Adrenal gland (tissue), 12 donors: Measurements from ENCODE around the gene INSR. TPM values are rescaled to one million over a fixed set of nuclear protein-coding genes. Genes with fewer than 3 reads are reported as not detected.

ENCODE experiments used
- DNase-seq, 7 donors: peaks; one replicate each; pipeline ENCODE4 v3.0.0-alpha.2; 2019 to 2020
- H3K27ac ChIP-seq, 5 donors: fragments of 200-600 bp; sonication (generic) in 4 of 5; 1 replicate in 3 of 5; 2 replicates in 2 of 5; pipeline versions ENCODE4 v1.5.1 to v1.8.0; 2016 to 2020; ENCODE audit warnings: mild to moderate bottlenecking in 1 of 5
- H3K27me3 ChIP-seq: fragments of 200-600 bp; 2 replicates; pipeline ENCODE4 v1.8.0; 2021
- H3K36me3 ChIP-seq, 2 donors: fragments of 200-600 bp; replicated peaks in 1 of 2; 1 replicate in 1 of 2; 2 replicates in 1 of 2; pipeline versions ENCODE4 v1.5.1 to v1.8.0; 2018 to 2022
- H3K4me1 ChIP-seq, 2 donors: fragments of 200-600 bp; replicated peaks in 1 of 2; 1 replicate in 1 of 2; 2 replicates in 1 of 2; pipeline versions ENCODE4 v1.5.1 to v1.8.0; 2018 to 2021
- H3K4me3 ChIP-seq, 4 donors: fragments of 200-600 bp; sonication (generic) in 3 of 4; one replicate each; pipeline ENCODE4 v1.5.1; 2016 to 2018
- H3K9me3 ChIP-seq, 3 donors: fragments of 200-600 bp; sonication (generic) in 1 of 3; replicated peaks in 1 of 3; 1 replicate in 2 of 3; 2 replicates in 1 of 3; pipeline versions ENCODE4 v1.5.1 to v1.8.0; 2016 to 2021
- POLR2A ChIP-seq, 2 donors: fragments of 450-650 bp; IDR thresholded peaks; one replicate each; pipeline ENCODE4 v1.6.1; 2017; ENCODE audit warnings: antibody characterized with exemption in 2 of 2, mild to moderate bottlenecking in 2 of 2, moderate library complexity in 1 of 2
- WGBS, 4 donors: extraction: QIAGEN DNeasy Blood & Tissue Kit in 2 of 4; methylation state at CpG; one replicate each; pipeline versions ENCODE4 v1.1.5 to v1.1.7; 2013 to 2017; 5-methylcytosine and 5-hydroxymethylcytosine counted together
- intact Hi-C, 2 donors: fragments of 100-400 bp; cut with DNase I; formaldehyde crosslinking; loops; one replicate each; pipeline versions ENCODE4 v1.14.1 to v1.15.0; 2022 to 2023
- polyA plus RNA-seq, 3 donors: library from polyadenylated mRNA; stranded (reverse); fragments of 200-250 nt in 2 of 3; fragments of 350-450 nt in 1 of 3; fragmentation: Illumina TruSeq in 1 of 3; extraction: RNeasy Lipid Tissue Mini Kit (QIAGEN cat#74804) in 1 of 3; gene quantifications; one replicate each; pipeline ENCODE4 v1.2.3, GENCODE V29; 2013 to 2014
- total RNA-seq, 9 donors: library from RNA; depleted of rRNA in 4 of 9; stranded (reverse); fragments of >200 nt in 4 of 9; fragments of 120-200 nt in 1 of 9; fragmentation: NEBNext Ultra II Directional in 1 of 9; extraction: Animal tissue kit (Norgen Biotek cat#: 25700) in 1 of 9; gene quantifications; one replicate each; pipeline versions ENCODE4 v1.1.0 to v1.2.4, GENCODE V29; 2013 to 2023
- TF ChIP-seq, protein P1 (sequence below), 6 experiments: fragments of 450-650 bp in 4 of 6; fragments of 200-600 bp in 2 of 6; sonication (generic) in 1 of 6; IDR thresholded peaks; 1 replicate in 5 of 6; 2 replicates in 1 of 6; pipeline versions ENCODE4 v1.5.1 to v1.8.0; 2016 to 2021; ENCODE audit warnings: antibody characterized with exemption in 6 of 6, mild to moderate bottlenecking in 2 of 6, moderate library complexity in 1 of 6
- donor health status: healthy with polysubstance abuse.
- donor health status: Bipolar disorder and iron deficiency.
- donor health status: DM: yes; HTN: yes; CAD: no.
- donor health status: DM: no; HTN: no; CAD: no.
- donor health status: DM: no; HTN: no; CAD: no.
- donor health status: DM: yes; HTN: yes; CAD: no.

Gene INSR
- total and polyA plus RNA-seq, 12 donors, result 19.0 to 327 (median 99.9) TPM

DNA sequence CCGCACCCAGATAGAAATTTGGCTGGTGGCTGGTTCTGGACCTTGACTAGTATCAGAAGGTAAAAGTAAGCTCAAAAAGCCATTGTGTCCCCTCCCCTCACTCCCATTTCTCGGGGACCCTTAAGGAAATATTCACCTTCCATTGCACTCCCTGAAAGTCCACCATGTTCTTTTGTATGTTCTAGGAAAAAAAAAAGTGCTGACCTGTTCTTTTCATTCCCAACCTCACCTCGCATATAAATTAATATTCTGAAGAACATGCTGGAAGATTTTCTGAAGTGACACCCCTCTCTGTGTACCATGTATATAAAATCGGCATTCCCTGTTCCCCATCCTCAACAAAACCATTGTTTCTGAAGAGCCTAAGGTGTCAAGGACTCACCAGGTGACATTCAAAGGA is 181.5 kb downstream of the INSR start:
- no peak for TF ChIP-seq POLR2A (IDR thresholded peaks at IDR 0.05)
- TF ChIP-seq, protein P1, sequence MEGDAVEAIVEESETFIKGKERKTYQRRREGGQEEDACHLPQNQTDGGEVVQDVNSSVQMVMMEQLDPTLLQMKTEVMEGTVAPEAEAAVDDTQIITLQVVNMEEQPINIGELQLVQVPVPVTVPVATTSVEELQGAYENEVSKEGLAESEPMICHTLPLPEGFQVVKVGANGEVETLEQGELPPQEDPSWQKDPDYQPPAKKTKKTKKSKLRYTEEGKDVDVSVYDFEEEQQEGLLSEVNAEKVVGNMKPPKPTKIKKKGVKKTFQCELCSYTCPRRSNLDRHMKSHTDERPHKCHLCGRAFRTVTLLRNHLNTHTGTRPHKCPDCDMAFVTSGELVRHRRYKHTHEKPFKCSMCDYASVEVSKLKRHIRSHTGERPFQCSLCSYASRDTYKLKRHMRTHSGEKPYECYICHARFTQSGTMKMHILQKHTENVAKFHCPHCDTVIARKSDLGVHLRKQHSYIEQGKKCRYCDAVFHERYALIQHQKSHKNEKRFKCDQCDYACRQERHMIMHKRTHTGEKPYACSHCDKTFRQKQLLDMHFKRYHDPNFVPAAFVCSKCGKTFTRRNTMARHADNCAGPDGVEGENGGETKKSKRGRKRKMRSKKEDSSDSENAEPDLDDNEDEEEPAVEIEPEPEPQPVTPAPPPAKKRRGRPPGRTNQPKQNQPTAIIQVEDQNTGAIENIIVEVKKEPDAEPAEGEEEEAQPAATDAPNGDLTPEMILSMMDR (IDR thresholded peaks at IDR 0.05), result no peak
- WGBS, 4 donors, result 86 to 92% (median 90%) methylated on average over 4 of the region's 4 CpGs

DNA sequence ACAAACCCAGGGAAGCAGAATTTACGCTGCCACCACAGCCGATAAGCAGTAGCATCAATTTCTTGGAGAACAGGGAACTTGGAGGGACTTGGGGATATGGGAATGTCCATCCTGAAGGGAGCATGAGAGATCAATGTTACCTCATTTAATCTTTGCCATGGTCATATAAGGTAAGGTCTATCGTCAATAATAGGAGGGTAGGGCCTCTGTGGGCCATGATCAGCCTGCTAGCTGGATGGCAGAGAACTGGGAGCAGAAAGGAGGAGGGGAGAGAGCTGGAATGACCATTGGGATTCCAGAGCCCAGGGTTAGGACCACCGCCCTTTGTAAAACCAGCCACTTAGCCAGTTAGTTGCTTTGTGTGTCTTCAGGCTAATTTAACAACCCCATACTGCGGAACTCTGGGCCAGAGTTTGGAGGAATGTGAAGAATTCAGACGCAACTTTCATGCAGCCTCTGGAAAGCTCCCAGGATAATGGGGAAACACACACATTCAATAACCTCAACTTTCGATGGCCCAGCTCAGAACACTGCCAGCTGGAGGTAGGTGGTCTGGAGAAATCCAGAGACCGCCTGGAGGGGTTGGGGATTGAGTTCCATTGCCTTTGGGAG is 184.4 kb downstream of the INSR start:
- Histone ChIP-seq H3K9me3 (no peaks in the 10 kb centered on the region), H3K36me3 (peaks cover 0 to under 1% of the 10 kb centered on the region in 2 donors), H3K27ac (peak overlapping the region in 1 of 5 donors; percentile 49), H3K27me3 (no peaks in the 10 kb centered on the region), H3K4me1 (no peaks in the 10 kb centered on the region), H3K4me3 (no peak overlapping the region)
- 64 to 67% (median 65%) methylated on average over 8 of the region's 8 CpGs for WGBS, 4 donors
- TF ChIP-seq POLR2A (IDR thresholded peaks at IDR 0.05), result no peak
- TF ChIP-seq, protein P1 (IDR thresholded peaks at IDR 0.05), result no peak
- intact Hi-C loops, result no loop called here
- peak in 1 of 7 donors; percentile 51 for DNase-seq

More for the DNA sequence above, 181.5 kb downstream of the INSR start:
- no peak for DNase-seq
- intact Hi-C loops, result no loop called here
- no peaks in the 10 kb centered on the region for H3K4me1 ChIP-seq
- no peak overlapping the region for H3K4me3 ChIP-seq
- no peak overlapping the region for H3K27ac ChIP-seq
- H3K9me3 ChIP-seq, result no peaks in the 10 kb centered on the region
- no peaks in the 10 kb centered on the region for H3K27me3 ChIP-seq
- H3K36me3 ChIP-seq, result peaks cover 0 to 28% of the 10 kb centered on the region in 2 donors

DNA sequence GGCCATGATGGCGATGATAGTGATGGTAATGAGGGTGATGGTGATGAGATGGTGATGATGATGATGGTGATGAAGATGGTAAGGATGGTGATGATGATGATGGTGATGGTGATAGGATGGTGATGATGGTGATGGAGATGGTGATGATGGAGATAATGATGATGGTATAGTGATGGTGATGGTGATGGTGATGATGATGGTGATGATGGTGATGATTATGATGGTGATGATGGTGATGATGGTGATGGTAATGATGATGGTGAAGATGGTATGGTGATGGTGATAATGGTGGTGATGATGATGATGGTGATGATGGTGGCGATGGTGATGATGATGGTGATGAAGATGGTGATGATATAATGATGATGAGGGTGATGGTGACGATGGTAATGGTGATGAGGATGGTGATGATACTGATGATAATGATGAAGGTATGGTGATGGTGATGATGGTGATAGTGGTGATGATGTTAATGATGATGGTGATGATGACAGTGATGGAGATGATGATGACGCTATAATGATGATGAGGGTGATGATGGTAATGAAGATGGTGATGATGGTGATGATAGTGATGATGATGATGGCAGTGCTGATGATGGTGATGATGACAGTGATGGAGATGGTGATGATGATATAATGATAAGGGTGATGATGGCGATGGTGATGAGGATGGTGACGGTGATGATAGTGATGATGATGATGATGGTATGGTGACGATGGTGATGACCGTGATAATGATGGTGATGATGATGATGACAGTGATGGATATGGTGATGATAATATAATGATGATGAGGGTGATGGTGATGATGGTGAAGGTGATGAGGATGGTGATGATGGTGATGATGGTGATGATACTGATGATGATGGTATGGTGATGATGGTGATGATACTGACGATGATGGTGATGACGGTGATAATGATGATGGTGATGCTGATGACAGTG is 187.2 kb downstream of the INSR start:
- Histone ChIP-seq H3K36me3 (no peaks in the 10 kb centered on the region), H3K4me1 (peaks cover 0 to 6% of the 10 kb centered on the region in 2 donors), H3K27me3 (no peaks in the 10 kb centered on the region), H3K27ac (no peak overlapping the region), H3K9me3 (no peaks in the 10 kb centered on the region), H3K4me3 (no peak overlapping the region)
- no peak for DNase-seq
- WGBS, 4 donors, result 81 to 88% (median 86%) methylated on average over 10 of the region's 10 CpGs
- intact Hi-C loops, result no loop called here
- TF ChIP-seq, protein P1 (IDR thresholded peaks at IDR 0.05), result no peak
- TF ChIP-seq POLR2A (IDR thresholded peaks at IDR 0.05), result no peak

DNA sequence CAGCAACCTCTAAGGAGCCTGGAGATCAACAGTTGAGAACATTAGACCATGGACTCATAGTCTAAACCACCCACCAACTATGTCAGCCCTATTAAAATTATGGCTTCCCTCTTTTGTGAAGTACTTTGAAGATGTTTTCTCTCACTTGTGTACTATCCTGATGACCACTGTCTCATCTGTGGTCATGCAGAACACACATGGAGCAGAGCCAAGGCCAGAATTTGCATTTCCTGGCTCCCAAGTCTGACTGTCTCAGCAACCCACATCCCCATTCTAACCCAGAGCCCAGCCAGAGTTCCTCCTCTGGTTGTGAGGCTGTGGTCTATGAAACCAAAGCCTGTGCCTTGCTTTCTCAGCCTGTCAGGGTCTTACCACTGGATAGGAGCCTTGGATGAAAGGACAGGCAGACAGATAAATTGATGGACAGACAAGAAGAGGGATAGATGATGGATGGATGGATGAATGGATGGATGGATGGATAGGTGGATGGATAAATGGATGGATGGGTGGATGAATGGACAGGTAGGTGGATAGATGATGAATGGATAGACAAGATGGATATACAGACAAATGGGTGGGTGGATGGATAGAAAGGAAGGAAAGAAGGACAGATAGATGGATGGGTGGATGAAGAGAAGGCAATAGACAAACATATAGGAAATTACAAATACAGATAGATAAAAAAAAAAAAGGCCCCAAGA is 189.3 kb downstream of the INSR start:
- TF ChIP-seq, protein P1 (IDR thresholded peaks at IDR 0.05), result no peak
- TF ChIP-seq POLR2A (IDR thresholded peaks at IDR 0.05), result no peak
- peak in 2 of 7 donors; percentile 42 to 48 for DNase-seq
- intact Hi-C loops, result no loop called here
- Histone ChIP-seq H3K27me3 (no peaks in the 10 kb centered on the region), H3K9me3 (no peaks in the 10 kb centered on the region), H3K36me3 (no peaks in the 10 kb centered on the region), H3K4me1 (peaks cover under 1 to 6% of the 10 kb centered on the region in 2 donors), H3K27ac (no peak overlapping the region), H3K4me3 (no peak overlapping the region)
